ENCODE data around the gene LEF1. TPM values are rescaled to one million over a fixed set of nuclear protein-coding genes. Genes with fewer than 3 reads are reported as not detected.

Gene LEF1
- total RNA-seq, 2 donors from 2014 or later = 22.4 to 26.8 TPM

DNA sequence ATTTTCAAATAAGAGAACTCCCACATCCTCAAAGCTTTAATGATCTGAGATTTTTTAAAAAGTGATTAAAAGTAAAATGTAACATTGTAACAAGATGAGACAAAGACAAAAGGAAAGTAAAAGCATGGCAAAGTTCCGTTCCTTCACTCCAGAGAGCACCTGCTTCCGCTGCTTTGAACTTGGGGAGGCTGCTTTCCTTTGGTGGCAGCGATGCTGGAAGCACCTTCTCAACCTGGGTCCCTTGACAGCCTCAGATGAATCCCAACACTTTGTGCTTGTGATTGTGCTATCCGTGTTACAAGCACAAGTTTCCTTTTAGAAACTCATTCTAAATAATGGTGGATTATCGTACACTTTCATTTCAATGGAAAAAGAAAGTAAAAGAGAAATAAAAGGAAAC lies 119.3 kb downstream of the LEF1 start:
- Histone ChIP-seq H3K36me3 (no peaks in the 10 kb centered on the region), H3K27me3 (replicated peaks; ENCODE audit: insufficient read depth) (no peaks in the 10 kb centered on the region), H3K27ac (no peak overlapping the region), H3K4me1 (replicated peaks) (no peaks in the 10 kb centered on the region), H3K9me3 (no peaks in the 10 kb centered on the region), H3K4me3 (no peak overlapping the region)
- intact Hi-C loops (cut with DNase I) = no loop called here
- 80% methylated on average over 5 of the region's 5 CpGs for WGBS
- TF ChIP-seq POLR2AphosphoS5 (IDR thresholded peaks at IDR 0.05) = no peak
- TF ChIP-seq, protein P1, sequence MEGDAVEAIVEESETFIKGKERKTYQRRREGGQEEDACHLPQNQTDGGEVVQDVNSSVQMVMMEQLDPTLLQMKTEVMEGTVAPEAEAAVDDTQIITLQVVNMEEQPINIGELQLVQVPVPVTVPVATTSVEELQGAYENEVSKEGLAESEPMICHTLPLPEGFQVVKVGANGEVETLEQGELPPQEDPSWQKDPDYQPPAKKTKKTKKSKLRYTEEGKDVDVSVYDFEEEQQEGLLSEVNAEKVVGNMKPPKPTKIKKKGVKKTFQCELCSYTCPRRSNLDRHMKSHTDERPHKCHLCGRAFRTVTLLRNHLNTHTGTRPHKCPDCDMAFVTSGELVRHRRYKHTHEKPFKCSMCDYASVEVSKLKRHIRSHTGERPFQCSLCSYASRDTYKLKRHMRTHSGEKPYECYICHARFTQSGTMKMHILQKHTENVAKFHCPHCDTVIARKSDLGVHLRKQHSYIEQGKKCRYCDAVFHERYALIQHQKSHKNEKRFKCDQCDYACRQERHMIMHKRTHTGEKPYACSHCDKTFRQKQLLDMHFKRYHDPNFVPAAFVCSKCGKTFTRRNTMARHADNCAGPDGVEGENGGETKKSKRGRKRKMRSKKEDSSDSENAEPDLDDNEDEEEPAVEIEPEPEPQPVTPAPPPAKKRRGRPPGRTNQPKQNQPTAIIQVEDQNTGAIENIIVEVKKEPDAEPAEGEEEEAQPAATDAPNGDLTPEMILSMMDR (IDR thresholded peaks at IDR 0.05) = no peak
- no peak for TF ChIP-seq POLR2A (IDR thresholded peaks at IDR 0.05)
- no peak for DNase-seq (ENCODE audit: low spot score)

DNA sequence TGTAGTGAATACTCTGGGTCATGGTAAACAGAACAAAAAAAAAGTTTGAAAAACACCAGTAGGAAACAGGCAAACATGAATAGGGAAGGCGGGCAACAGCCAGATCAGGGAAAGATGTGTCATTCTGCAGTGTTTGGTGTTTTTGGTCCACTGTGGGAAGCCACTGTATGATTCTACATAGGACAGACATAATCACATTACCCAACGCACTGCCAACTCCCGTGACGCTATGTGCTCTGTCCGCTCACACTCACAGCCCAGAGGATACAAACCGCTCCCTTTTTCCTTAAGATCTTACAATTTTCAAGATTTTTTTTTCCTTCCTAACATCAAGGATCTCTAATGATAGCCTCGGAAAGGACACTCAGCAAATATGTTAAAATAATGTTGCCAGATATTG lies 119.7 kb downstream of the LEF1 start:
- no peak for DNase-seq (ENCODE audit: low spot score)
- Histone ChIP-seq H3K4me3 (no peak overlapping the region), H3K9me3 (no peaks in the 10 kb centered on the region), H3K4me1 (replicated peaks) (no peaks in the 10 kb centered on the region), H3K27me3 (replicated peaks; ENCODE audit: insufficient read depth) (no peaks in the 10 kb centered on the region), H3K36me3 (no peaks in the 10 kb centered on the region), H3K27ac (no peak overlapping the region)
- intact Hi-C loops (cut with DNase I) = no loop called here
- no peak for TF ChIP-seq POLR2AphosphoS5 (IDR thresholded peaks at IDR 0.05)
- no peak for TF ChIP-seq POLR2A (IDR thresholded peaks at IDR 0.05)
- TF ChIP-seq, protein P1 (IDR thresholded peaks at IDR 0.05) = no peak
- 91% methylated on average over 7 of the region's 7 CpGs for WGBS

DNA sequence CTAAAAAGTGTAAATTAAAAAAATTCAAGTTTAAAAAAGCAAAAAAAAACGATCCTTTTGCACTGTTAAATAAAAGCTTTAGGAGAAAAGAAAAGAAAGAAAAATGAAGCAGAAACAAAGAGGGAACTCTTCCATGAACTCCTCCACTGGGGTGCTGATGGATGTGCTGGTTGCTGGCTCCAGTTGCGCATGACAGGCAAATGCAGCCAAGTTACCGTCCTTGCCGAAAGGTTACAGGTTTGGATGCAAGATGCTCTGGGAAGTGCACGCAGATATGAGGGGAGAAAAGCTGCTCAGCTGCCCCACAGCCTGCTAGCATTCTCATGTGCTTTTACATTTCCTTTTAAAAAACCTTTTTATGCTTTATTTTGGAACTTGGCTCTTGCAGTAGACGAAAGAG lies 120.6 kb downstream of the LEF1 start:
- TF ChIP-seq, protein P1 (IDR thresholded peaks at IDR 0.05) = no peak
- TF ChIP-seq POLR2AphosphoS5 (IDR thresholded peaks at IDR 0.05) (no peak), POLR2A (IDR thresholded peaks at IDR 0.05) (no peak)
- Histone ChIP-seq H3K36me3 (no peaks in the 10 kb centered on the region), H3K9me3 (no peaks in the 10 kb centered on the region), H3K27me3 (replicated peaks; ENCODE audit: insufficient read depth) (no peaks in the 10 kb centered on the region), H3K4me3 (no peak overlapping the region), H3K27ac (no peak overlapping the region), H3K4me1 (replicated peaks) (no peaks in the 10 kb centered on the region)
- WGBS = 76% methylated on average over 6 of the region's 6 CpGs
- DNase-seq (ENCODE audit: low spot score) = no peak
- intact Hi-C loops (cut with DNase I) = no loop called here

DNA sequence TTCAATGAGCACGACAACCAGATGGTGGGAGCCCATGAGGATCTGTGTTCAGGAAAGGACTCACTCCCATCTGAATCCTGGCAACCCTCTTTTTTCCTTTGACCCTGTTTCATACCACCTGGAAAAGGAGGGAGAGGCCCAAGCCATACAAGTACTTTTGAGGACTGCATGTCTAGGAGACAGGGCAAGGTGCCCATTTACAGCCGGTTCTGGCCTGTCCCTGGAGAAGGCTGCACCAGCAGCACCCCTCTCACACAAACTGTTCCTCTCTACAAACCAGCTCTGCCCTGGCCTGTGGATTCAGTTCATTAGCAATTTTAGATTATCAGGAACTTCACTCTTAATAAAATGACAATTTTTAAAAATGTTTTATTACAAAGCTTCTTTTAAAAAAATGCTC lies 121.5 kb downstream of the LEF1 start:
- Histone ChIP-seq H3K36me3 (no peaks in the 10 kb centered on the region), H3K4me3 (no peak overlapping the region), H3K27me3 (replicated peaks; ENCODE audit: insufficient read depth) (no peaks in the 10 kb centered on the region), H3K9me3 (no peaks in the 10 kb centered on the region), H3K4me1 (replicated peaks) (no peaks in the 10 kb centered on the region), H3K27ac (no peak overlapping the region)
- DNase-seq (ENCODE audit: low spot score) = peak; percentile 26
- TF ChIP-seq, protein P1 (IDR thresholded peaks at IDR 0.05) = no peak
- TF ChIP-seq POLR2AphosphoS5 (IDR thresholded peaks at IDR 0.05) (no peak), POLR2A (IDR thresholded peaks at IDR 0.05) (no peak)
- WGBS = 56% methylated on average over 2 of the region's 2 CpGs
- intact Hi-C loops (cut with DNase I) = no loop called here

DNA sequence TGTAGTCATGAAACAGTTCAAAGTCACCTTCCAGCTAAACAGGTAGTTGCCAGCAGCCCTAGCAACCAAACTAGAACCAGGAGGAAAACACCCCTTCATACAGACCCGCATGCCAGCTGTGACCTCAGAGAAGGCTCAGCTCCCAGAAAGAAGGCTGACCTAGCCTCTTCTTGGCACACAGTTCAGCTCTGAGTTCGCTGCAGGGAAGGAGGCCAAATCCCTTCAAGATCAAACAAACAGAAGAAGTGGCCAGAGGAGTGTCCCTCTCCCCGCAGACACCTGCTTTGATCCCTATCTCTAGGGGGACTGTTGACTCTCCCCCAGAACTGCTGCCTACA lies 123.1 kb downstream of the LEF1 start:
- 10% methylated on average over 3 of the region's 3 CpGs for WGBS
- no peak overlapping the region for H3K27ac ChIP-seq
- no peaks in the 10 kb centered on the region for H3K9me3 ChIP-seq
- no peaks in the 10 kb centered on the region for H3K4me1 ChIP-seq (replicated peaks)
- peak; percentile 48 for DNase-seq (ENCODE audit: low spot score)
- H3K4me3 ChIP-seq = no peak overlapping the region
- no peaks in the 10 kb centered on the region for H3K36me3 ChIP-seq
- intact Hi-C loops (cut with DNase I) = no loop called here
- peak; percentile 5 for TF ChIP-seq POLR2AphosphoS5 (IDR thresholded peaks at IDR 0.05)
- TF ChIP-seq, protein P1 (IDR thresholded peaks at IDR 0.05) = no peak
- TF ChIP-seq POLR2A (IDR thresholded peaks at IDR 0.05) = no peak
- H3K27me3 ChIP-seq (replicated peaks; ENCODE audit: insufficient read depth) = no peaks in the 10 kb centered on the region

Data from prostate gland (tissue), 2 donors.